Endothelial cell of umbilical vein (primary cell): ENCODE results near the gene SIGLEC10. TPM values are rescaled to one million over a fixed set of nuclear protein-coding genes. Genes with fewer than 3 reads are reported as not detected.
A peak's percentile ranks its signal among the peaks of the same experiment; 100 is the strongest.

ENCODE experiments used
- BruUV-seq: library from RNA; stranded (reverse); fragments of 400-500 nt; replicated peaks from 2 replicates; lab custom pipeline; 2021; lab: Mats Ljungman, UMichigan
- CTCF ChIA-PET: fragments of 300-600, 350-600 bp; sonication (Branson Sonifier 250); formaldehyde crosslinking; loops from one replicate; lab custom pipeline; 2021; ENCODE audit warnings: antibody characterized with exemption, inconsistent platforms; lab: Charles Lee
- POLR2A ChIA-PET: fragments of 300-600, 350-600 bp; sonication (Branson Sonifier 250); formaldehyde crosslinking; loops from one replicate; lab custom pipeline; 2021; ENCODE audit warnings: antibody characterized with exemption, inconsistent platforms; lab: Charles Lee
- DNase-seq: peaks from one replicate; pipeline ENCODE4 v3.0.0-alpha.2; 2011; ENCODE audit warnings: low read depth, low spot score
- FAIRE-seq: peaks from 2 replicates; lab custom pipeline; 2011; peaks lifted over from hg19 to GRCh38; lab: Jason Lieb, UNC
- H2AFZ ChIP-seq: 2 replicates; pipeline ENCODE4 v1.6.0; 2012; ENCODE audit warnings: low read depth, low read length, control low read depth, inconsistent platforms
- H3K27ac ChIP-seq: 2 replicates; pipeline ENCODE4 v1.5.1; 2011; ENCODE audit warnings: low read depth, mild to moderate bottlenecking, control low read depth, low read length, moderate library complexity; ENCODE audit not compliant: insufficient read depth
- H3K27me3 ChIP-seq, 2 experiments: 2 replicates each; pipeline versions ENCODE4 v1.6.0 to v1.6.1; 2011; ENCODE audit warnings: low read length in 2 of 2, mixed read lengths in 1 of 2; ENCODE audit not compliant: control insufficient read depth in 2 of 2, insufficient read depth in 2 of 2
- H3K36me3 ChIP-seq, 2 experiments: 2 replicates in 1 of 2; 3 replicates in 1 of 2; pipeline ENCODE4 v1.5.1; 2011; ENCODE audit warnings: low read length in 2 of 2, mild to moderate bottlenecking in 1 of 2, moderate library complexity in 1 of 2; ENCODE audit not compliant: control insufficient read depth in 2 of 2, insufficient read depth in 2 of 2; ENCODE audit errors: extremely low read depth in 1 of 2
- H3K4me1 ChIP-seq: 3 replicates; pipeline ENCODE4 v1.5.1; 2011; ENCODE audit warnings: mild to moderate bottlenecking, low read length; ENCODE audit not compliant: control insufficient read depth, insufficient read depth; ENCODE audit errors: extremely low read depth
- H3K4me2 ChIP-seq: 2 replicates; pipeline ENCODE4 v1.6.1; 2011; ENCODE audit warnings: low read length, control low read depth, mixed read lengths; ENCODE audit not compliant: insufficient read depth
- H3K4me3 ChIP-seq, 3 experiments: fragments of 200-600 bp in 1 of 3; sonication (generic), shearing (Covaris generic) in 1 of 3; replicated peaks in 1 of 3; 2 replicates each; pipeline ENCODE4 v1.5.1; 2011 to 2016; ENCODE audit warnings: control low read depth in 3 of 3, low read length in 3 of 3, mild to moderate bottlenecking in 2 of 3, inconsistent platforms in 1 of 3, low read depth in 1 of 3, moderate library complexity in 1 of 3; ENCODE audit not compliant: insufficient read depth in 1 of 3
- H3K79me2 ChIP-seq: 2 replicates; pipeline ENCODE4 v1.6.0; 2012; ENCODE audit warnings: low read length, inconsistent platforms; ENCODE audit not compliant: control insufficient read depth, insufficient read depth
- H3K9ac ChIP-seq: replicated peaks from 2 replicates; pipeline ENCODE3; 2011; ENCODE audit warnings: low read length, control low read depth; ENCODE audit not compliant: insufficient read depth; ENCODE audit errors: extremely low read depth
- H3K9me1 ChIP-seq: replicated peaks from 3 replicates; pipeline ENCODE4 v1.6.0; 2011; ENCODE audit warnings: mild to moderate bottlenecking, low read length; ENCODE audit not compliant: control insufficient read depth, insufficient read depth; ENCODE audit errors: extremely low read depth
- H3K9me3 ChIP-seq: replicated peaks from 2 replicates; pipeline ENCODE4 v1.5.1; 2012; ENCODE audit warnings: low read length, inconsistent platforms; ENCODE audit not compliant: control insufficient read depth, insufficient read depth
- H4K20me1 ChIP-seq: replicated peaks from 2 replicates; pipeline ENCODE3; 2011; ENCODE audit warnings: mild to moderate bottlenecking, low read length; ENCODE audit not compliant: control insufficient read depth, insufficient read depth; ENCODE audit errors: extremely low read depth
- CTCF ChIP-seq, 2 donors: IDR thresholded peaks; 1 replicate in 1 of 2; 2 replicates in 1 of 2; pipeline ENCODE4 v1.5.1; 2011; ENCODE audit warnings: low read length in 2 of 2, mild to moderate bottlenecking in 2 of 2, moderate library complexity in 2 of 2, control low read depth in 1 of 2, inconsistent platforms in 1 of 2, low read depth in 1 of 2; ENCODE audit not compliant: insufficient read depth in 1 of 2; ENCODE audit errors: extremely low read depth in 1 of 2
- EZH2 ChIP-seq: IDR thresholded peaks from 2 replicates; pipeline ENCODE4 v1.6.1; 2012; ENCODE audit warnings: borderline replicate concordance, low read depth, mild to moderate bottlenecking, moderate library complexity, low read length, inconsistent platforms; ENCODE audit not compliant: severe bottlenecking
- GATA2 ChIP-seq: IDR thresholded peaks from 2 replicates; pipeline ENCODE4 v1.7.0; 2011; ENCODE audit warnings: low read depth, mild to moderate bottlenecking, moderate library complexity, mixed read lengths, low read length; ENCODE audit not compliant: insufficient read length, insufficient read depth
- JUN ChIP-seq: IDR thresholded peaks from 2 replicates; pipeline ENCODE4 v1.6.1; 2011; ENCODE audit warnings: borderline replicate concordance, low read depth; ENCODE audit not compliant: insufficient read length, insufficient read depth
- POLR2AphosphoS5 ChIP-seq: IDR thresholded peaks from 2 replicates; pipeline ENCODE4 v1.6.1; 2012; ENCODE audit warnings: low read depth, mild to moderate bottlenecking, control low read depth, low read length, moderate library complexity; ENCODE audit not compliant: insufficient read depth
- dilution Hi-C: fragments of 300-500 bp; cut with MboI; formaldehyde crosslinking; loops from one replicate; pipeline ENCODE4 v1.15.0; 2019; ENCODE audit warnings: low sequenced_read_pairs; ENCODE audit not compliant: extremely low pct_ligation_motif_present
- intact Hi-C: fragments of 100-400 bp; cut with micrococcal nuclease; formaldehyde crosslinking; loops from one replicate; pipeline ENCODE4 v1.10.0; 2022
- polyA plus RNA-seq, 4 experiments: library from polyadenylated mRNA; depleted of rRNA in 3 of 4; stranded (reverse) in 3 of 4; unstranded in 1 of 4; fragments of >200 nt; gene quantifications; 2 replicates each; pipeline versions ENCODE4 v1.2.1 to v1.2.3, GENCODE V29; 2011 to 2012; ENCODE audit warnings: missing spikeins in 1 of 4
- total RNA-seq: library from RNA; stranded (reverse); gene quantifications from 2 replicates; pipeline ENCODE4 v1.2.3, GENCODE V29; 2021
- TF ChIP-seq, protein P1 (sequence below): IDR thresholded peaks from 2 replicates; pipeline ENCODE4 v1.6.1; 2011; ENCODE audit not compliant: insufficient read depth, insufficient read length

The SIGLEC10 gene
- total and polyA plus RNA-seq, 2 donors (not counting 3 experiments of a cell fraction or from before 2014, with no cell fraction given) = not detected

- H3K79me2 ChIP-seq = no peaks in the 10 kb centered on the region
- H3K9me1 ChIP-seq = no peaks in the 10 kb centered on the region
- POLR2A ChIA-PET = no interaction called here
- H2AFZ ChIP-seq = no peak overlapping the region
- FAIRE-seq (no peak), DNase-seq (no peak)
- H3K27me3 ChIP-seq = no peaks in the 10 kb centered on the region
- no TSS peak for BruUV-seq
- no peaks in the 10 kb centered on the region for H4K20me1 ChIP-seq
- no peaks in the 10 kb centered on the region for H3K36me3 ChIP-seq
- no peak for TF ChIP-seq JUN
- no peak for TF ChIP-seq GATA2
- TF ChIP-seq, protein P1, sequence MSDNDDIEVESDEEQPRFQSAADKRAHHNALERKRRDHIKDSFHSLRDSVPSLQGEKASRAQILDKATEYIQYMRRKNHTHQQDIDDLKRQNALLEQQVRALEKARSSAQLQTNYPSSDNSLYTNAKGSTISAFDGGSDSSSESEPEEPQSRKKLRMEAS = no peak
- H3K4me2 ChIP-seq = no peak overlapping the region
- no peak overlapping the region for H3K9ac ChIP-seq
- dilution Hi-C loops (no loop called here), intact Hi-C loops (no loop called here)
- H3K4me1 ChIP-seq = no peaks in the 10 kb centered on the region
- H3K27ac ChIP-seq = no peak overlapping the region
- CTCF ChIA-PET = interaction anchor here (0.8 to 1.2 kb wide), 2 partner anchors 230 to 234 kb away, joined by 4 read pairs; no protein-coding TSS in a partner anchor
- H3K4me3 ChIP-seq = no peak overlapping the region
- no peaks in the 10 kb centered on the region for H3K9me3 ChIP-seq
Observed at GRCh38 chr19:51427201-51427600, 9.8 kb upstream of the SIGLEC10 start.

- H3K9me3 ChIP-seq = no peaks in the 10 kb centered on the region
- no peak overlapping the region for H3K4me3 ChIP-seq
- FAIRE-seq = peak; percentile 87
- no peaks in the 10 kb centered on the region for H4K20me1 ChIP-seq
- no TSS peak for BruUV-seq
- intact Hi-C loops = loop anchor here (1.0 to 2.0 kb wide), 5 partner anchors 27 to 239 kb away; no protein-coding TSS in a partner anchor
- TF ChIP-seq POLR2AphosphoS5 (no peak), EZH2 (no peak), CTCF (IDR thresholded peaks at IDR 0.05; ENCODE audit: extremely low read depth in 1 of 2, insufficient read depth in 1 of 2, low read depth in 1 of 2, low read length in 2 of 2) (peak; percentile 99), JUN (no peak)
- TF ChIP-seq, protein P1 = no peak
- H3K9me1 ChIP-seq = no peaks in the 10 kb centered on the region
- H3K27me3 ChIP-seq = no peaks in the 10 kb centered on the region
- ChIA-PET CTCF (interaction anchor here (0.5 to 6.8 kb wide), 18 partner anchors 13 to 1264 kb away, joined by 3 to 138 read pairs (median 4); no protein-coding TSS in a partner anchor), POLR2A (no interaction called here)
- H3K27ac ChIP-seq = no peak overlapping the region
- no peaks in the 10 kb centered on the region for H3K79me2 ChIP-seq
- H3K36me3 ChIP-seq = no peaks in the 10 kb centered on the region
- H3K4me2 ChIP-seq = no peak overlapping the region
- no peak overlapping the region for H2AFZ ChIP-seq
- no peaks in the 10 kb centered on the region for H3K4me1 ChIP-seq
- dilution Hi-C loops = no loop called here
- H3K9ac ChIP-seq = no peak overlapping the region
- peak; percentile 67 for DNase-seq
Observed at GRCh38 chr19:51422053-51422448, 4.6 kb upstream of the SIGLEC10 start.
